PFSK-1 (cell line): ENCODE results near the gene GSTM2.

Experiments
- FOXP2 ChIP-seq: optimal IDR thresholded peaks from 2 replicates; pipeline ENCODE3; 2011; ENCODE audit warnings: borderline replicate concordance, control low read depth, inconsistent platforms; ENCODE audit not compliant: insufficient read depth; ENCODE audit errors: extremely low read length, extremely low read depth
- POLR2AphosphoS5 ChIP-seq: IDR thresholded peaks from 2 replicates; pipeline ENCODE4 v1.6.1; 2012; ENCODE audit warnings: low read depth, mild to moderate bottlenecking, control low read depth, low read length, moderate library complexity
- SIN3A ChIP-seq: IDR thresholded peaks from 2 replicates; pipeline ENCODE4 v1.6.1; 2012; ENCODE audit warnings: mild to moderate bottlenecking, low read length, moderate library complexity, borderline replicate concordance; ENCODE audit not compliant: insufficient read depth
- TAF1 ChIP-seq: IDR thresholded peaks from 2 replicates; pipeline ENCODE4 v1.6.1; 2012; ENCODE audit warnings: low read length, control low read depth, borderline replicate concordance; ENCODE audit not compliant: insufficient read depth
- TF ChIP-seq, protein P1 (sequence below), 2 experiments: IDR thresholded peaks; 2 replicates each; pipeline versions ENCODE4 v1.6.1 to v1.8.0; 2011 to 2012; ENCODE audit warnings: low read depth in 2 of 2, low read length in 2 of 2, control low read depth in 1 of 2, inconsistent platforms in 1 of 2, mild to moderate bottlenecking in 1 of 2, moderate library complexity in 1 of 2; ENCODE audit not compliant: insufficient read depth in 1 of 2

Gene GSTM2

DNA sequence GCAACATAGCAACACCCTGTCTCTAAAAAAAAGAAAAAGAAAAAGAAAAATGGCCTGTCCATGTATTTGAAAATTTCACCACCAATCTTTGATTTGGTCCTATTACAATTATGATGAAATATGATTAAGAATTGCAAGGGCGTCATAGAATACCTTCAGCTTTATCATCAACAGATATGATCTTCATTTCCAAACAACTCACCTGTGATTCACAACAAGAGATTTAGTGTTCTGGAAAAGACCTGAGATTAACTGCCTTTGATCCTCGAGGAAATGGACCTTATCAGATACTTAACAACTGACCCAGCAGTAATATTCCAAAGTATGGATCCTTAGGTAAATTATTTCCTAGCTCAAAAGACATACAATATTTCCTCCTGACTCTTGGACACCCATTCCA lies 15.5 kb upstream of the GSTM2 start:
- TF ChIP-seq TAF1 (no peak), FOXP2 (no peak), SIN3A (no peak), POLR2AphosphoS5 (no peak)
- TF ChIP-seq, protein P1, sequence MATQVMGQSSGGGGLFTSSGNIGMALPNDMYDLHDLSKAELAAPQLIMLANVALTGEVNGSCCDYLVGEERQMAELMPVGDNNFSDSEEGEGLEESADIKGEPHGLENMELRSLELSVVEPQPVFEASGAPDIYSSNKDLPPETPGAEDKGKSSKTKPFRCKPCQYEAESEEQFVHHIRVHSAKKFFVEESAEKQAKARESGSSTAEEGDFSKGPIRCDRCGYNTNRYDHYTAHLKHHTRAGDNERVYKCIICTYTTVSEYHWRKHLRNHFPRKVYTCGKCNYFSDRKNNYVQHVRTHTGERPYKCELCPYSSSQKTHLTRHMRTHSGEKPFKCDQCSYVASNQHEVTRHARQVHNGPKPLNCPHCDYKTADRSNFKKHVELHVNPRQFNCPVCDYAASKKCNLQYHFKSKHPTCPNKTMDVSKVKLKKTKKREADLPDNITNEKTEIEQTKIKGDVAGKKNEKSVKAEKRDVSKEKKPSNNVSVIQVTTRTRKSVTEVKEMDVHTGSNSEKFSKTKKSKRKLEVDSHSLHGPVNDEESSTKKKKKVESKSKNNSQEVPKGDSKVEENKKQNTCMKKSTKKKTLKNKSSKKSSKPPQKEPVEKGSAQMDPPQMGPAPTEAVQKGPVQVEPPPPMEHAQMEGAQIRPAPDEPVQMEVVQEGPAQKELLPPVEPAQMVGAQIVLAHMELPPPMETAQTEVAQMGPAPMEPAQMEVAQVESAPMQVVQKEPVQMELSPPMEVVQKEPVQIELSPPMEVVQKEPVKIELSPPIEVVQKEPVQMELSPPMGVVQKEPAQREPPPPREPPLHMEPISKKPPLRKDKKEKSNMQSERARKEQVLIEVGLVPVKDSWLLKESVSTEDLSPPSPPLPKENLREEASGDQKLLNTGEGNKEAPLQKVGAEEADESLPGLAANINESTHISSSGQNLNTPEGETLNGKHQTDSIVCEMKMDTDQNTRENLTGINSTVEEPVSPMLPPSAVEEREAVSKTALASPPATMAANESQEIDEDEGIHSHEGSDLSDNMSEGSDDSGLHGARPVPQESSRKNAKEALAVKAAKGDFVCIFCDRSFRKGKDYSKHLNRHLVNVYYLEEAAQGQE (IDR thresholded peaks at IDR 0.05; ENCODE audit: insufficient read depth in 1 of 2, low read depth in 2 of 2, low read length in 2 of 2), result no peak

DNA sequence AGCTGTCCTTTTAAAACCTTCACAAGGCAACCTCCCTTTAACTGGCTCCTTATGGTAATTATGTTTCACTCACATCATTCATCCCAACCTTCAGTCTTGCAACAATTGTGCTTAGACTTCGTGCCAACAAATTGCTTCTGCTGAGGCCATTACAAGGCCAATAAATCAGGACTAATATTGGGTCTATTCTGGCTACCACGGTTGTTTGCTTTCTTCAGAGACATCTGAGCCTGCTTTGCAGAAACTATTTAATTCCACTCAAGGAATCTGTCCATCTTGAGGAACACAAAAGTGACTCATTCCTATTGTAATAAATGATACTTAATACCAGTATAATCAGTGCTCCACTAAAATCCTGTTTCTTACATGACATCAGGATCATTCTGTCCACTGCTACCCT lies 14.6 kb upstream of the GSTM2 start:
- TF ChIP-seq, protein P1 (IDR thresholded peaks at IDR 0.05; ENCODE audit: insufficient read depth in 1 of 2, low read depth in 2 of 2, low read length in 2 of 2), result no peak
- TF ChIP-seq FOXP2, result no peak
- no peak for TF ChIP-seq SIN3A
- TF ChIP-seq POLR2AphosphoS5, result no peak
- TF ChIP-seq TAF1, result no peak

DNA sequence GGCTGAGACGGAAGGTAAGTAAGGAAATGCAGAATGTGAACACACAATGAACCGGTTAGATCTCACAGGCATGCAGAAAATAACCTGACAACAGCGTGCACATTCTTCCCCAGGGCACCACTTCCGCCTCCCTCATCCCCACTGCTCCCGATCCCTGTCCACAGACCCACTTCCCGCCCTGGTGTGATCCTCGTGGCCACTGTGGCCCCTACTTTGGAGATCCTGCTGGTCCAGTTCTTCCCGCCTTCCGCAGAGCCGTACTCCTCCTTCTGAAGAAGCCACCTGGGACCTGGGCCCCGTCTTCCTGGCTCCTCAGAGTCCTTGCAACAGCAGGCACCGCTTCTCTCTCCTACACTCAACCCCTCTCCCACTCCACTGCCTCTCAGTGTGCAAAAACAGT lies 13.3 kb upstream of the GSTM2 start:
- TF ChIP-seq TAF1 (no peak), POLR2AphosphoS5 (no peak), SIN3A (no peak), FOXP2 (no peak)
- TF ChIP-seq, protein P1 (IDR thresholded peaks at IDR 0.05; ENCODE audit: insufficient read depth in 1 of 2, low read depth in 2 of 2, low read length in 2 of 2), result no peak

DNA sequence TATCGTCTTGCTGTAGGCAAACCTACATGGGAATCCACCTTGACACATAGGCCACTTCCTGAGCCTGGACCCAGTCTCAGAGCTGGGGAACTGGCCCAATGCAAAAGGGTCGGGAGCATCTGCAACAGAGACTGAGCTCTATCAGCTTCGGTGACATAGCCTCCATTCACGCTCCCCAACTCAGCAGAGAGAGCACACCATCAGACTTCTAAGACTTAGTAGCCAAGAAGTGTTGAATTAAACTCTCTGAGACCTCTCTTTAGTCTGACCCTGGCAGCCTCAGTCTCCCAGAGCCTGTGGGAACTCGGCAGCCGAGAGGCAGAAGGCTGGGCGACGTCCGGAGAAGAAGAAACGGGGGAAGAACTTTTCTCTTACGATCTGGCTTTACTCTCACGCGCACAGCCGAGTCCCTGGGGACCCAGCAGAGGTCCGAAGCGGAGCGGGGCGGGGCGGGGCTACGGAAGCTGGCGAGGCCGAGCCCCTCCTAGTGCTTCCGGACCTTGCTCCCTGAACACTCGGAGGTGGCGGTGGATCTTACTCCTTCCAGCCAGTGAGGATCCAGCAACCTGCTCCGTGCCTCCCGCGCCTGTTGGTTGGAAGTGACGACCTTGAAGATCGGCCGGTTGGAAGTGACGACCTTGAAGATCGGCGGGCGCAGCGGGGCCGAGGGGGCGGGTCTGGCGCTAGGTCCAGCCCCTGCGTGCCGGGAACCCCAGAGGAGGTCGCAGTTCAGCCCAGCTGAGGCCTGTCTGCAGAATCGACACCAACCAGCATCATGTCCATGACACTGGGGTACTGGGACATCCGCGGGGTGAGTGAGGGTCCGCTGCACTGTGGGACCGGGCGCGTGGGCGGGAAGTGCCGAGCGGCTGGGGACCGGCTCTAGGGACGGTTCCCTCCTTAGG lies 12.0 kb upstream of the GSTM2 start, which contains the start of gene GSTM4:
GSTM4 (plus strand) TSS at position 485 of the 905 bp plus-strand sequence; CDS start at position 776, 291 bp downstream.
- TF ChIP-seq SIN3A (no peak), POLR2AphosphoS5 (no peak), FOXP2 (no peak), TAF1 (no peak)
- TF ChIP-seq, protein P1 (IDR thresholded peaks at IDR 0.05; ENCODE audit: insufficient read depth in 1 of 2, low read depth in 2 of 2, low read length in 2 of 2), result no peak
